Activated naive CD4-positive, alpha-beta T cell (primary cell): ENCODE data around the gene SLC1A2.

Source experiments
- DNase-seq, 4 experiments: peaks; one replicate each; lab custom pipeline; 2025; lab: John Stamatoyannopoulos, UW

SLC1A2 gene

DNA sequence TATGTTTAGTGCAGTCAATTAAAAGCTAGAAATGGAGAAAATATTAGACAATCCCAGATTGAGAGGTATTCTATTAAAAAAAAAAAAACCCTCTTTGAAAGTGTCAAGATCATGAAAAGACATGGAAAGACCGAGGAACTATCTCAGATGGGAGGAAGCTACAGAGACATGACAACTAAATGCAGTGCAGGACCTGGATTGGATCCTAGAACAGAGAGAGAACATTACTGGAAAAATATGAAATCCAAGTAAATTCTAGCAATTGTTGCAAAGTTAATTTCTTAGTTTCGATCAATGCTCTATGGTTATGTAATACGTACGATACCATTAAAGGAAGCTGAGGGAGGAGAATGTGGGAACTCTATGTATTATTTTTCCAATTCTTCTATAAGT is 43.2 kb downstream of the SLC1A2 start:
- DNase-seq: no peak

GRCh38 chr11:35375332-35376117 is 43.8 kb downstream of the SLC1A2 start:
- DNase-seq: no peak

DNA sequence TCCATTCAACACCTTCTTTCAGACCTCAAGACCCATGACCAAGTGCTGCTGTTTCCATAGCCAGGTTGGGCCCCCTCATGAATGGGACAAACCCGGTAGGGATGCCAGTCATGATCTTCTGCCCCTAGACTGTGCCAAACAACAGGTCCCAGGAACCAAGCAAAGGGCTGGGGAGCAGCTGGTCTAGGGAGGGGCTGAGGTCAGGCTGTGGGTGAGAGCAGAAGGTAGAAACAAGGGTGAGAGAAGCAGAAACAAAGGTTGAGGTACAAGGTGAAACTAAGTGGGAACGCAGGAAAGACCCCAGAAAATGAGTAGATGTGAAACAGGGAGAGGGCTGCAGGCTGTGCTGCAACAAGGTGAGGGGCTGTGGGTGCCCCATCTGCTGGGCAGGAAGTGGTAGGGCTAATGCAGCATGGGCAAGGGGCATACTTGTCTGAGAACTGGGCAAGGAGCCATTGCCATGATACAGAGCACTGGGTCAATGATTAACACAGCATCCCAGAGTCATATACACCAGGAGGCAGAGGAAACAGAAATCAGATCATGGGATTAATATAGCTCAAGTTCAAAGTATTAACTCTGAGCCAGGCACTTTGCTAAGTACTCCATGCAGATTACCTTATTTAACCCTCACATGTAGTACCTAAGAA is 45.9 kb downstream of the SLC1A2 start:
- DNase-seq: no peak

DNA sequence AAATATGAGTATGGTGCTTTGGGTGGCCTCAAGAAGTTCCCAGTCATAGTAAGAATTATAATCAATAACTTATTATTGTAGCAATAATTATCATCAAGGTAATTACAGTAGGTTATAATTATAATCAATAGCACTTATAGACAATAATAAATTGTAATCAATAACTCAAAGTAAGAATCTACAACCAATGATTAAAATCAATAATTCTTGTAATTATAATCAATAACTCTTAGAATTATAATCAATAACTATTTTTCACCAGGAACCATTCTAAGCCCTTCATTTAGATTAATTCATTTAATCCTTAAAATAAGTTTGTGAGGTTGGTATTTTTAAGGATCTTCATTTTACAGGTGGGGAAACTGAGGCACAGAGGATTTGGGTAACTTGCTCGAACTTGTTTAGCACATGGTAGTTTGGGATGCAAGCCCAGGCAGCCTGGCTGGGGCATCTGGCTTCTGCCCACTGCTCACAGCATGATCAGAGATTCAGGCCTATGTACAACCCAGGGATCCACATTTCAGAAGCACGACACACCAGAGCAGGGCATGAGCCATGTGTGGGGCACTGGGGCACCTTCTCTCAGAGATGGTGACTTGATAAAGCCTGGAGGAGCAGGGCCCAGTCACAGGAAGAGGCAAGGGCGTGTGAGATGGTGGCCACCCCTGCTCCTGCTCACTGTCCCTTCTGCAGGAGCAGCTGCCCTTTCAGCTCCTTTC is 46.6 kb downstream of the SLC1A2 start:
- DNase-seq: no peak

GRCh38 chr11:35367491-35367890 is 51.9 kb downstream of the SLC1A2 start:
- DNase-seq: no peak

DNA sequence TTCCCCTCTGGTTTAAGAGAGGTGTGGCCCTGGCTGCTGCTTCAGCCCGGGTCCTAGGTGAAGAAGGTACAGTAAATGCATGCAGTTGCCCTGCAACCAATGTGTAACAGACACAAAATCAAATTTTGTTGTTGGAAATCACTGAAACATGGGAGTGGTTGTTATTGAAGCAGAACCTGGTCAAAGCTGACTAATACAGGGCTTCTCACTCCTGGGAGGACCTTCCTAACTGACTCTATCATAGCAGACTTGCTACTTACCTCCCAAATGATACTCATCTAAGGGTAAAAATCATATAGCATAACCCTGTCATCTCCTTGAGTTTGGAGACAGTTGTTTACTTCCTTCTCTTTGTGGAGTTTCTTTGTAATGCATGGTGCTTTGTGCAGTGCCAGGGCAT is 52.6 kb downstream of the SLC1A2 start:
- DNase-seq: no peak

- DNase-seq: no peak
These were observed 53.4 kb downstream of the SLC1A2 start for GRCh38 chr11:35365961-35366360.

- DNase-seq: no peak
These were observed 54.0 kb downstream of the SLC1A2 start for GRCh38 chr11:35365395-35365794.

DNA sequence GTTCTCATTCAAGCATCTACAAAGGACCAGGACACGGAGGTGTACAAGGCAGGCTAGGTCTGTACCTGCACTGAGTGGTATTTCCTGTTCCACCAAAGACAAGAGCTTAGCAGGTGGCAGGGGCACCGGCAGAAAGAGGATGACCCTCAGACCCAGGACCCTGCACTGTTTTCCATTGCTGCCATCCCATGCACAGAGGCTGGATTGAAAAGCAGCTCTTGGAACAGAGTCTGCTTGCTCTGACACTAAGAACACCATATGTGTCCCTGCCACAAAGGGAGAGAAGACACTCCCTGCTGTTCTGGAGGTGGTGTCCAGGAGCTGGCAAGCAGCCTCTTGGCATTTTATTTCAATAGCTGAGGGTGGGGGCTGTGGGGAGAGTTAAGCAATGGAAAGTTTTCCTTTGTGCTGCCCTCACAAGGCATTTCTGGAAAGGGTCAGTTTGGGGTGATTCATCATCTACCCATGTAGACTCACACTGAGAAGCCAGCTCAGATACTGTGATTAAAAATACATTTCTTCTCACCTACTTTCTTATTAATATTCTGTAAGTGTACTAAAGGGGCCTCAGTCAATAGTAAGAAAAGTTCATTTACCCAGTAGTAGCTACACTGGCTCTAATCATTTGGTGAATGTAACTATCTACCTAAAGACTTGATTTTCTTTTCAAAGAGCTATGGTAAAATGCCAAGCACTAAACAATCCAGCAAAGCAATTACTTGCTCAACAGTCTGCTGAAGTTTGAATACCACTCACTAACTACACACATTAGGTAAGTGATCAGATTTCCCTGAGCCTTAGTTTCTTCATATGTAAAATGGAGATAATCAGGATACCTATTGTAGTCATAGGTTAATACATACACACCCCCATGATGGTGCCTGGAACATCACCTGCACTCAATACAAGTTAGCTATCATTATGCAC is 55.2 kb downstream of the SLC1A2 start:
- no peak for DNase-seq

- DNase-seq: no peak
These were observed 56.0 kb downstream of the SLC1A2 start for GRCh38 chr11:35363246-35363801.

- DNase-seq: no peak
These were observed 56.8 kb downstream of the SLC1A2 start for GRCh38 chr11:35362521-35362980.

GRCh38 chr11:35360055-35360530 is 59.3 kb downstream of the SLC1A2 start:
- no peak for DNase-seq

- no peak for DNase-seq
These were observed 59.9 kb downstream of the SLC1A2 start for GRCh38 chr11:35359321-35360054.

DNA sequence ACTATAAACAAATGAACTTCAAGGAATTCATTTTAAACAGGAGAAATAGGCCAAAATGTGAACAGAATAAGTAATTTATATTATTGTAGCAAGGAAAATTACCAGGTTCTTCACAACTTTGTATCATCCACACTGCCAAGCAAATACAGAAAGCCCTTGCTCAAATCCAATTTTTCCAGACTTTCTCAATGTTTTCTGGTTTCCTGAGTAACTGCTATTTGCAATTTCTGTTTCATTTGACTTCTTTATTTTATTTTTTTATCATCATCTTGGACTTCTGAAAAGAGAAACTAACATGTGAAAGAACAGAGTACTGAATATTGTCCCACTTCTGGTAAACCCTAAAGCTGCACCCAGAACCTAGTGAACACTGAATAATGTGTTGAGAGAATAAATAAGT is 61.0 kb downstream of the SLC1A2 start:
- no peak for DNase-seq

- no peak for DNase-seq
These were observed 61.4 kb downstream of the SLC1A2 start for GRCh38 chr11:35357923-35358322.

DNA sequence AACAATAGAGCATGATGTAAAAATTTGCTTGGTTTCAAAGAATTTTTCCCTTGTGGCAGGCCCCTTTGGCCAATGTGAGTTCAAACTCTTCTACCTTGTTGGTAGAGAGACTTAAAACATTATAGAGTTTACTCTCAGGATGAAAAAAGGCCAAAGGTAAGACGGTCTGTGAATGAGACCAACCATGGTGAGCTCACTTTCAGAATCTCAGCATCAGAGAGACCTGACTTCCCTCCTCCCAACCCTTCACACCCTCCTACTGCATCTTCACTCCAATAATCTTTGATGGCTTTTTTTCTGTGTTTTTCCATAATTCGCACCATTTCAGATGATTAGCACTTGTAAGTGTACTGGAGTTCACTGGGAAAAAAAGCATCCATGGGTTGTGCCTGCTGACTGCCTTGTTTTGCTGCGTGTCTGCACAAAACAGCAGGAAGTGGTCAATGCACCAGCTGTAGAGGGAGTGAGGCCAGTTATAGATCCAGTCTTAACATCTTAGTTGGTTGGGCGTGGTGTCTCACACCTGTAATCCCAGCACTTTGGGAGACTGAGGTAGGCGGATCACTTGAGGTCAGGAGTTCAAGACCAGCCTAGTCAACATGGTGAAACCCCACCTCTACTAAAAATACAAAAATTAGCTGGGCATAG is 64.1 kb downstream of the SLC1A2 start:
- DNase-seq: no peak

- no peak for DNase-seq
These were observed 64.7 kb downstream of the SLC1A2 start for GRCh38 chr11:35354644-35355043.

DNA sequence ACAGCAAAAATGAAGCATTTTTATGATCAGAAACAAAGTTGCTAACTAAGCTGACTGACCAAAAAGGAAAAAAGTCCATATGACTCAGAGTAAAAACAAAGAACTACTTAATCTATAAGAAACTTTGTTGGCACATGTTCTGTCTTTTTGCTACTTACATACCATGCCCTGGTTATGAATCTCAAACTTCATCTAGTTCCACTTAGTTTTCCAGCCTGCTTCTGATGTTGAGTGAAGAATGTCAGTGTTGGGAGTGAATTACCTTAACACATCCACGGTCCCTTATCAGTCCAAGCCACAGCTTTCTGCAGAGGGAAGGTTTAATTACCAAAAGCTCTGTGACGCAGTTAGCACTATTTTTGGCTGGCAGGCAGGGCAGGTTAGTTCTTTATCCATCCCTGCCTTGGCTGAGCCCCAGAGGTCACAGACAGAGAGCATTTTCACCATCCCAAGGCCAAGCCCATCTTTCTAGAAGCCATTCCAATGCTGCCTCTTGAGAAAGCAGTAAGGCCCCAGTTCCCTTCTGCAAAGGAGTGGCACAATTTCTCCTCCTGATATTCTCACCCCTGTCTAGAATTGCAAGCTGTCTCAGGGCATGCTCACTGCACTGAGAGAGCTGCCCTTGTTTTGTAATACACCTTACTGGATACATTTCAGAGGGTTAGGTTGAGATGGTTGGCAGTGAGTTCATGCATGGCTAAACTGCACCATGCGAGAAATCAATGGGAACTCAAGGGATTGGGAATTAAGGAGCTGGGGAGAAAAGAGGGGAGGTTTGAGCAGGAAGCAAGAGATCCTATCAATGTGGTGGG is 67.1 kb downstream of the SLC1A2 start:
- no peak for DNase-seq

DNA sequence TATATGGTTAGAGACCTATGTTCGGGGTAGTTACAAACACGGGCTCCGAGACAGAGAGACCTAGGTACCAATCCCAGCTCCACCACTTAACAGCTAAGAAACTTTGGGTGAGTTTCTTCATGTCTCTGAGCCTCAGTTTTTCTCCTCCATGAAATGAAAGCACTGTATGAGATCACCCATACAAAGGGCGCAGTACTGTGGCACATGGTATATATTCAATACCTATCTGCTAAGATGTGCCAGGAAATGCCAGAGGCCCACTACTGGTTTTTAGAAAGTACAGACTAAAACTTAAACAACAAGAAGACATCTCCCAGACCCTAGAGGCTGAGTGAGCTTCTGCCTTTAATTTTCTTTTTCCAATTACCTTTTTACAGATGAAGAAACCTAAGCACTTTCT is 69.5 kb downstream of the SLC1A2 start:
- DNase-seq: no peak
